ENCODE measurements around the gene SYMPK.

The SYMPK gene

DNA sequence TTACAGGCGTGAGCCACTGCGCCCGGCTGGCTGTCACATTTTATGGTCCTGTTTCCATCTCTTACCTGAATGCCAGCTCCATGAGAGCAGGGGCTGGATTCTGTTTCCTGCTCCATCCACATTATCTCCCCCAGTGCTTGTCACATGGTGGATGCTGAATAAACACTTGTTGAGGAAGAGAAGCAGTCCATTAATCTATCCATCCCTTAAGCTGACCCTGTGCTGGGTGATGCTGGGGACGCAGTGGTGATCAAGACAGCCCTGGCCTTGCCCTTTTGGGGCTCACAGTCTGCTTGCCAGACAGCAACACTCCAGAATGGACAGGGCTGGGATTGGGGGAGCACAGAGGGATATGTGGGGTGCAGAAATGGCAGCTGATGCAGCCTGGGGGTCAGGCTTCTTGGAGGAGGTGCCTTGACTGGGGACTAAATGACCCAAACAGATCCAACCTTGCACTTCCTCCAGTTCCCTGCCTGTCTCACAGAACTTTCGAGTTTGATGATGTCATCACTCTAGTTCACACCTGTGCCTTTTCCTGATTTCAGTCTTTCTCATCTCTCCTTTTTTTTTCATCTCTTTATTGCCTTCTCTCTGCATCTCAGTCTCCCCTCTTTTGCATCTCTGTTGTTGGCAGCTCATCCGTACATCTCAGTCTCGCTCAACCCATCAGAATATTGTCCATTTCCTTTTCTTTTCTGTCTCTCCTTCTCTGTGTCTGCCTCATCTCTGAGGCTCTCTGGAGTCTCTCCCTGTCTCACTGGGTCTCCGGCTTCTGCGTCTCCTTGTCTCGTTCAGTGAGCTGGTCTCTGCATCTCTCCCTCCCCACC, 18.3 kb upstream of the SYMPK start (continued):
- TF ChIP-seq ZFP69B (tag by site-specific recombination; IDR thresholded peaks at IDR 0.05) (no peak), ZNF239 (tag by site-specific recombination; IDR thresholded peaks at IDR 0.05) (no peak), ZBTB1 (tag by site-specific recombination; IDR thresholded peaks at IDR 0.05) (no peak), ZNF558 (tag by site-specific recombination; IDR thresholded peaks at IDR 0.05) (no peak), ZNF114 (tag by site-specific recombination; IDR thresholded peaks at IDR 0.05) (no peak), KLF10 (tag by site-specific recombination; IDR thresholded peaks at IDR 0.05) (no peak), OSR2 (tag by site-specific recombination; IDR thresholded peaks at IDR 0.05) (no peak), GFI1B (tag by site-specific recombination; IDR thresholded peaks at IDR 0.05) (no peak), ZSCAN30 (tag by site-specific recombination; IDR thresholded peaks at IDR 0.05) (no peak), ZNF830 (tag by site-specific recombination; IDR thresholded peaks at IDR 0.05; ENCODE audit: low read depth) (no peak), ZNF133 (tag by site-specific recombination; IDR thresholded peaks at IDR 0.05) (no peak), ZNF132 (tag by site-specific recombination; IDR thresholded peaks at IDR 0.05; ENCODE audit: borderline replicate concordance) (no peak), ZNF433 (tag by site-specific recombination; IDR thresholded peaks at IDR 0.05; ENCODE audit: low read depth) (no peak), ZNF350 (tag by site-specific recombination; IDR thresholded peaks at IDR 0.05) (no peak), ZNF423 (tag by site-specific recombination; IDR thresholded peaks at IDR 0.05) (no peak), ZNF629 (tag by site-specific recombination; IDR thresholded peaks at IDR 0.05) (peak; percentile 54; the same call in 1 of the 2 replicates)
- TF ChIP-seq, protein P1, sequence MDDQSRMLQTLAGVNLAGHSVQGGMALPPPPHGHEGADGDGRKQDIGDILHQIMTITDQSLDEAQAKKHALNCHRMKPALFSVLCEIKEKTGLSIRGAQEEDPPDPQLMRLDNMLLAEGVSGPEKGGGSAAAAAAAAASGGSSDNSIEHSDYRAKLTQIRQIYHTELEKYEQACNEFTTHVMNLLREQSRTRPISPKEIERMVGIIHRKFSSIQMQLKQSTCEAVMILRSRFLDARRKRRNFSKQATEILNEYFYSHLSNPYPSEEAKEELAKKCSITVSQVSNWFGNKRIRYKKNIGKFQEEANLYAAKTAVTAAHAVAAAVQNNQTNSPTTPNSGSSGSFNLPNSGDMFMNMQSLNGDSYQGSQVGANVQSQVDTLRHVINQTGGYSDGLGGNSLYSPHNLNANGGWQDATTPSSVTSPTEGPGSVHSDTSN (CRISPR knock-in tag; IDR thresholded peaks at IDR 0.05): no peak
- TF ChIP-seq, protein P2, sequence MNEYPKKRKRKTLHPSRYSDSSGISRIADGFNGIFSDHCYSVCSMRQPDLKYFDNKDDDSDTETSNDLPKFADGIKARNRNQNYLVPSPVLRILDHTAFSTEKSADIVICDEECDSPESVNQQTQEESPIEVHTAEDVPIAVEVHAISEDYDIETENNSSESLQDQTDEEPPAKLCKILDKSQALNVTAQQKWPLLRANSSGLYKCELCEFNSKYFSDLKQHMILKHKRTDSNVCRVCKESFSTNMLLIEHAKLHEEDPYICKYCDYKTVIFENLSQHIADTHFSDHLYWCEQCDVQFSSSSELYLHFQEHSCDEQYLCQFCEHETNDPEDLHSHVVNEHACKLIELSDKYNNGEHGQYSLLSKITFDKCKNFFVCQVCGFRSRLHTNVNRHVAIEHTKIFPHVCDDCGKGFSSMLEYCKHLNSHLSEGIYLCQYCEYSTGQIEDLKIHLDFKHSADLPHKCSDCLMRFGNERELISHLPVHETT (tag by site-specific recombination; IDR thresholded peaks at IDR 0.05): 0 out of 2 replicates have a peak, but pooled peaks have one; percentile 38

DNA sequence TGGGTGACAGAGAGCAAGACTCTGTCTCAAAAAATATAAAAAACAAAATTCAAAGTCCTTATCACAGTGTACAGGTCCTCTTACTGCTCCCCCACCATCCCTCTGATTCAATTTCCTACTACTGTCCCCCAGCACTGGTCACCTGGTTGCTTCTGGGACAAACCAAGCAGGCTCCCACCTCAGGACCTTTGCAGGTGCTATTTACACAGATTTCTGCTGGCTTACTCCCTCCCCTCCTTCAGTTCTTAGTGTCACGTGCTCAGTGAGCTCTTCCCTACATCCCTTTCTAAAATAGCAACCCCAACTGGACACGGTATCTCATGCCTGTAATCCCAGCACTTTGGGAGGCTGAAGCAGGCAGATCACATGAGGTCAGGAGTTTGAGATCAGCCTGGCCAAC, 17.0 kb upstream of the SYMPK start:
- peaks cover 0 to 14% of the 10 kb centered on the region in 2 experiments; a peak in 1 of 3 replicates for H3K36me3 ChIP-seq (ENCODE audit: control insufficient read depth in 2 of 2, insufficient read depth in 1 of 2, low read length in 2 of 2)
- ChIA-PET CTCF (interaction anchor here (3.2 to 8.8 kb wide), 3 partner anchors 15 to 63 kb away, joined by 25 to 91 read pairs (median 55); partner anchors contain the start of genes FOXA3, MYPOP and SYMPK), POLR2A (interaction anchor here (1.6 to 4.4 kb wide), 2 partner anchors 16 to 63 kb away, joined by 4 to 39 read pairs; partner anchors contain the start of genes FOXA3 and SYMPK)
- H3K27ac ChIP-seq (ENCODE audit: extremely low read depth, low read depth, low read length): no peak overlapping the region
- TF ChIP-seq, protein P3, sequence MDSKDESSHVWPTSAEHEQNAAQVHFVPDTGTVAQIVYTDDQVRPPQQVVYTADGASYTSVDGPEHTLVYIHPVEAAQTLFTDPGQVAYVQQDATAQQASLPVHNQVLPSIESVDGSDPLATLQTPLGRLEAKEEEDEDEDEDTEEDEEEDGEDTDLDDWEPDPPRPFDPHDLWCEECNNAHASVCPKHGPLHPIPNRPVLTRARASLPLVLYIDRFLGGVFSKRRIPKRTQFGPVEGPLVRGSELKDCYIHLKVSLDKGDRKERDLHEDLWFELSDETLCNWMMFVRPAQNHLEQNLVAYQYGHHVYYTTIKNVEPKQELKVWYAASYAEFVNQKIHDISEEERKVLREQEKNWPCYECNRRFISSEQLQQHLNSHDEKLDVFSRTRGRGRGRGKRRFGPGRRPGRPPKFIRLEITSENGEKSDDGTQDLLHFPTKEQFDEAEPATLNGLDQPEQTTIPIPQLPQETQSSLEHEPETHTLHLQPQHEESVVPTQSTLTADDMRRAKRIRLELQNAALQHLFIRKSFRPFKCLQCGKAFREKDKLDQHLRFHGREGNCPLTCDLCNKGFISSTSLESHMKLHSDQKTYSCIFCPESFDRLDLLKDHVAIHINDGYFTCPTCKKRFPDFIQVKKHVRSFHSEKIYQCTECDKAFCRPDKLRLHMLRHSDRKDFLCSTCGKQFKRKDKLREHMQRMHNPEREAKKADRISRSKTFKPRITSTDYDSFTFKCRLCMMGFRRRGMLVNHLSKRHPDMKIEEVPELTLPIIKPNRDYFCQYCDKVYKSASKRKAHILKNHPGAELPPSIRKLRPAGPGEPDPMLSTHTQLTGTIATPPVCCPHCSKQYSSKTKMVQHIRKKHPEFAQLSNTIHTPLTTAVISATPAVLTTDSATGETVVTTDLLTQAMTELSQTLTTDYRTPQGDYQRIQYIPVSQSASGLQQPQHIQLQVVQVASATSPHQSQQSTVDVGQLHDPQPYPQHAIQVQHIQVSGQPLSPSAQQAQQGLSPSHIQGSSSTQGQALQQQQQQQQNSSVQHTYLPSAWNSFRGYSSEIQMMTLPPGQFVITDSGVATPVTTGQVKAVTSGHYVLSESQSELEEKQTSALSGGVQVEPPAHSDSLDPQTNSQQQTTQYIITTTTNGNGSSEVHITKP (tag by site-specific recombination; IDR thresholded peaks at IDR 0.05): peak; percentile 59
- no peak for TF ChIP-seq ZNF660 (tag by site-specific recombination; IDR thresholded peaks at IDR 0.05)
- peak; percentile 87 for TF ChIP-seq ZNF623 (tag by site-specific recombination; IDR thresholded peaks at IDR 0.05)
- H3K4me1 ChIP-seq (ENCODE audit: control insufficient read depth, insufficient read depth, low read length): peaks cover 13% of the 10 kb centered on the region
- no peak overlapping the region for H3K4me3 ChIP-seq (ENCODE audit: low read depth, low read length)
- H3K9me3 ChIP-seq (ENCODE audit: control insufficient read depth, insufficient read depth, low read depth, low read length): no peaks in the 10 kb centered on the region

All from HEK293 (cell line).